Brain microvascular endothelial cell (primary cell): Measurements from ENCODE around the gene PALLD.

Experiments used
- DNase-seq: peaks from one replicate; pipeline ENCODE4 v3.0.0-alpha.2; 2020
- H3K27ac ChIP-seq: fragments of 250-450 bp; sonication (Bioruptor Pico); 2 replicates; pipeline ENCODE4 v1.5.1; 2020; ENCODE audit warnings: mild to moderate bottlenecking, moderate library complexity
- H3K27me3 ChIP-seq: fragments of 250-450 bp; sonication (Bioruptor Pico); replicated peaks from 2 replicates; pipeline ENCODE4 v1.5.1; 2020; ENCODE audit warnings: mild to moderate bottlenecking
- H3K36me3 ChIP-seq: fragments of 250-450 bp; sonication (Bioruptor Pico); replicated peaks from 2 replicates; pipeline ENCODE4 v1.5.1; 2020; ENCODE audit warnings: mild to moderate bottlenecking
- H3K4me3 ChIP-seq: 2 replicates; pipeline ENCODE4 v1.5.1; 2011; ENCODE audit warnings: low read depth, mild to moderate bottlenecking, control low read depth, low read length, moderate library complexity
- CTCF ChIP-seq: IDR thresholded peaks from 2 replicates; pipeline ENCODE4 v1.5.1; 2011; ENCODE audit warnings: low read depth, mild to moderate bottlenecking, moderate library complexity, low read length, control low read depth, inconsistent platforms; ENCODE audit errors: missing control alignments
- in situ Hi-C: cut with HindIII; loops from 2 replicates; pipeline ENCODE4 v1.10.0; 2017; ENCODE audit warnings: low sequenced_read_pairs, low pct_ligation_motif_present

PALLD gene

GRCh38 chr4:168679397-168679796, 182.5 kb downstream of the PALLD start:
- no peak for DNase-seq
- H3K27ac ChIP-seq: no peak overlapping the region
- H3K36me3 ChIP-seq: peaks cover under 1% of the 10 kb centered on the region
- H3K27me3 ChIP-seq: no peaks in the 10 kb centered on the region
- in situ Hi-C loops: no loop called here
- no peak overlapping the region for H3K4me3 ChIP-seq
- no peak for TF ChIP-seq CTCF

- Histone ChIP-seq H3K27me3 (no peaks in the 10 kb centered on the region), H3K36me3 (peaks cover 5% of the 10 kb centered on the region), H3K27ac (no peak overlapping the region), H3K4me3 (no peak overlapping the region)
- in situ Hi-C loops: no loop called here
- no peak for TF ChIP-seq CTCF
- peak; percentile 40 for DNase-seq
Observed at GRCh38 chr4:168679819-168680218, 183.0 kb downstream of the PALLD start.

- TF ChIP-seq CTCF: no peak
- Histone ChIP-seq H3K4me3 (no peak overlapping the region), H3K27me3 (no peaks in the 10 kb centered on the region), H3K36me3 (peaks cover 5% of the 10 kb centered on the region), H3K27ac (no peak overlapping the region)
- in situ Hi-C loops: no loop called here
- no peak for DNase-seq
Observed at GRCh38 chr4:168682898-168683500, 186.1 kb downstream of the PALLD start.

GRCh38 chr4:168683595-168683994, 186.7 kb downstream of the PALLD start:
- TF ChIP-seq CTCF: no peak
- no peak overlapping the region for H3K4me3 ChIP-seq
- peaks cover 5% of the 10 kb centered on the region for H3K36me3 ChIP-seq
- in situ Hi-C loops: no loop called here
- H3K27me3 ChIP-seq: no peaks in the 10 kb centered on the region
- H3K27ac ChIP-seq: no peak overlapping the region
- DNase-seq: no peak

- TF ChIP-seq CTCF: no peak
- DNase-seq: no peak
- Histone ChIP-seq H3K27ac (no peak overlapping the region), H3K27me3 (no peaks in the 10 kb centered on the region), H3K36me3 (peaks cover 5% of the 10 kb centered on the region), H3K4me3 (no peak overlapping the region)
- in situ Hi-C loops: no loop called here
Observed at GRCh38 chr4:168685136-168685809, 188.4 kb downstream of the PALLD start.
